ENCODE results near the gene SLC22A8. TPM values are rescaled to one million over a fixed set of nuclear protein-coding genes. Genes with fewer than 3 reads are reported as not detected.

Gene SLC22A8
- total RNA-seq, 6 experiments from 2014 or later = not detected

DNA sequence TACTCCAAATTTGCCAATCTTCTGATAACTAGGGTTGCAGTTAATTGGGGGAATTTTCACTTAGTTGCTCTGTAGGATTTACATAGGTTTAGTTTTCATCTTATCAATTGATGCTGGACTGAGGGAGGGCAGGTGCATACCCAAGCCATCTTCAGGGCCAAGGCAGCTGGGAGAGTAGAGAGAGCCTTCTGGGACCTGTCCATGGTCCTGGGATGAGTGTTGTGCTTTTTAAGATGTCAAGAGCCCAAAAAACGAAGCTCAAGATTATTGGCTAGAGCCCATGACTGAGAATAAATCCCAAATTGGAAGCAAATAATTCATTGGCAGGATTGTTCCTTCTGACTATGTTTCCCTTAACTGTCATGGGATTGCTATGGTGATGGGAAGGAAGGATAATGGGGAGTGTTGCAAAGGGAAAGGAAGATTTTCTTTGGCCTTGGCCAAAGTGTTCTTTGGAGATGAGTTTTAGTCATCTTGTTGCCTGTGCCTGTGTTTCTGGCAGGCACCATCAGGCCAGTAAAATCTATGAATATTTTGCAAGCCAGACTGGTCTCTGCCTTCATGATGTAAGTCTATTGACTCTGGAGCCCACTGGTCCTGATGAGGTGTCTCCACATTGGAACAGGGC lies 35.4 kb downstream of the SLC22A8 start:
- DNase-seq = no peak
- intact Hi-C loops (cut with DNase I) = no loop called here
- Histone ChIP-seq H3K4me3 (no peak overlapping the region), H3K4me1 (no peaks in the 10 kb centered on the region), H3K36me3 (no peaks in the 10 kb centered on the region), H3K9me3 (no peaks in the 10 kb centered on the region), H3K27ac (no peak overlapping the region), H3K27me3 (no peaks in the 10 kb centered on the region)
- no peak for TF ChIP-seq POLR2A (IDR thresholded peaks at IDR 0.05)
- TF ChIP-seq, protein P1, sequence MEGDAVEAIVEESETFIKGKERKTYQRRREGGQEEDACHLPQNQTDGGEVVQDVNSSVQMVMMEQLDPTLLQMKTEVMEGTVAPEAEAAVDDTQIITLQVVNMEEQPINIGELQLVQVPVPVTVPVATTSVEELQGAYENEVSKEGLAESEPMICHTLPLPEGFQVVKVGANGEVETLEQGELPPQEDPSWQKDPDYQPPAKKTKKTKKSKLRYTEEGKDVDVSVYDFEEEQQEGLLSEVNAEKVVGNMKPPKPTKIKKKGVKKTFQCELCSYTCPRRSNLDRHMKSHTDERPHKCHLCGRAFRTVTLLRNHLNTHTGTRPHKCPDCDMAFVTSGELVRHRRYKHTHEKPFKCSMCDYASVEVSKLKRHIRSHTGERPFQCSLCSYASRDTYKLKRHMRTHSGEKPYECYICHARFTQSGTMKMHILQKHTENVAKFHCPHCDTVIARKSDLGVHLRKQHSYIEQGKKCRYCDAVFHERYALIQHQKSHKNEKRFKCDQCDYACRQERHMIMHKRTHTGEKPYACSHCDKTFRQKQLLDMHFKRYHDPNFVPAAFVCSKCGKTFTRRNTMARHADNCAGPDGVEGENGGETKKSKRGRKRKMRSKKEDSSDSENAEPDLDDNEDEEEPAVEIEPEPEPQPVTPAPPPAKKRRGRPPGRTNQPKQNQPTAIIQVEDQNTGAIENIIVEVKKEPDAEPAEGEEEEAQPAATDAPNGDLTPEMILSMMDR (IDR thresholded peaks at IDR 0.05) = no peak
- WGBS (ENCODE audit: insufficient coverage, low coverage, low lambda C conversion rate, missing lambda C conversion rate) = 43% methylated on average over 1 of the region's 1 CpG
- ATAC-seq = no peak

DNA sequence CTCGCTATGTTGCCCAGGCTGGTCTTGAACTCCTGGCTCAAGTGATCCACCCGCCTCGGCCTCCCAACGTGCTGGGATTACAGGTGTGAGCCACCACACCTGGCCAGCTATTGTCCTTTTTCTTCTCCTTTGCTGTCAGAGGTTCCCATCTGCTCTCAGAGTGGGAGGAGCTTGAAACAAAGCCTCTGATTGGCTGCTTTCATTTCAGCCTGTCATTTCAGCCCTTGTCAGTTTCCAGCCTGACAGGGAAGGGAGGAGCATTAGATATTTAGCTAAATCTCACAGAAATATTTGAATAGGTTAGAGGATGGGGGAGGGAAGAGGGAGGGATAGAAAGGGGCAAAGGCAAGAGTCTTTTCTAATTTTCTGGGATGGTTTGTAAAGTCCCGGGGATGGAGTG lies 39.5 kb downstream of the SLC22A8 start:
- intact Hi-C loops (cut with DNase I) = no loop called here
- 57% methylated on average over 3 of the region's 5 CpGs for WGBS (ENCODE audit: insufficient coverage, low coverage, low lambda C conversion rate, missing lambda C conversion rate)

DNA sequence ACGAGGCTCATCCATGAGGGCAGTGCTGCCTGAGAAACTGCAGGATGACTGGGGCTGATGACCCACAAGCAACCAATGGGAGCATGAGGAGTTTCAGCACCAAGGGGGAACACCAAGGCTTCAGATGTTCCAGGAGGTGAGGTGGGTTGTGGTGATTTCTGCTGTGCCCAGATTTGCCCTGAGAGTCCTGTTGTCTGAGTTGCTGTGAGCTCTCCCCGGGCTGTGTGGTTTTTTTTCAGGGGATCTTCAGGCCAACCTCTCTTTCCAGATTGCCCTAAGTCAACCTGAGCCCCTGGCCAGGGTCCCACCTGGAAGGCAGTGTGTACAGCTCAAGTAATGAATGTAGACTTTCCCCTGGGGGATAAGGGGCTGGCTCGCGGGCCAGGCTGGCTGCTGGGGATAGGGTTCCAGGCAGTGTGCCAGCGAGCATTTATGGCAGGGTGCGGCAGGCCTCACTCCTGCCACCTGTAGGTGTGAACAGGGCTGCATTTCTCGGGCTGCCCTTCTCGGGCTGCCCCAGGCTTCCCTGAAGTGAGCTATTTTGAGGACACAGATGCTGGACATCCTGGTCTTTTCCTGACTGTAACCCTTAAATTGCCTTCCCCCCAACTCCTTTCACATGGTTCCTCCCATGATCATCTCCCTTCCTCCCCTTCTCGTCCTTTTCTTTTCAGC lies 40.7 kb downstream of the SLC22A8 start:
- 35% methylated on average over 6 of the region's 9 CpGs for WGBS (ENCODE audit: insufficient coverage, low coverage, low lambda C conversion rate, missing lambda C conversion rate)
- Histone ChIP-seq H3K27ac (no peak overlapping the region), H3K27me3 (no peaks in the 10 kb centered on the region), H3K4me3 (no peak overlapping the region), H3K4me1 (no peaks in the 10 kb centered on the region), H3K9me3 (no peaks in the 10 kb centered on the region), H3K36me3 (no peaks in the 10 kb centered on the region)
- peak; percentile 33 to 49 (median 46) for ATAC-seq
- no peak for DNase-seq
- intact Hi-C loops (cut with DNase I) = no loop called here
- no peak for TF ChIP-seq POLR2A (IDR thresholded peaks at IDR 0.05)
- TF ChIP-seq, protein P1 (IDR thresholded peaks at IDR 0.05) = peak in 2 of 4 donors; percentile 14 to 33

More for the DNA sequence above, 39.5 kb downstream of the SLC22A8 start:
- Histone ChIP-seq H3K27ac (no peak overlapping the region), H3K36me3 (no peaks in the 10 kb centered on the region), H3K9me3 (no peaks in the 10 kb centered on the region), H3K27me3 (no peaks in the 10 kb centered on the region), H3K4me1 (no peaks in the 10 kb centered on the region), H3K4me3 (no peak overlapping the region)
- TF ChIP-seq, protein P1 (IDR thresholded peaks at IDR 0.05) = no peak
- no peak for TF ChIP-seq POLR2A (IDR thresholded peaks at IDR 0.05)
- DNase-seq (no peak), ATAC-seq (no peak)

DNA sequence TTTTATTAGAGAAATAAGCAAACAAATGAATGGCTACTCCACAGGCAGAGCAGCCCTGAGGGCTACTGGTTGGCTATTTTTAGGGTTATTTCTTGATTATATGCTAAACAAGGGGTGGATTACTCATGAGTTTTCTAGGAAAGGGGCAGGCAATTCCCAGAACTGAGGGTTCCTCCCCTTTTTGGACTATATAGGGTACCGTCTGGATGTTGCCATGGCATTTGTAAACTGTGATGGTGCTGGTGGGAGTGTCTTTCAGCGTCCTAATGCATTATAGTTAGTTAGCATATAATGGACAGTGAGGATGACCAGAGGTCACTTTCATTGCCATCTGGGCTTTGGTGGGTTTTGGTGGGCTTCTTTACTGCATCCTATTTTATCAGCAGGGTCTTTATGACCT lies 50.1 kb downstream of the SLC22A8 start:
- TF ChIP-seq, protein P1 (IDR thresholded peaks at IDR 0.05) = no peak
- TF ChIP-seq POLR2A (IDR thresholded peaks at IDR 0.05) = no peak
- ATAC-seq (no peak), DNase-seq (no peak)
- intact Hi-C loops (cut with DNase I) = no loop called here
- Histone ChIP-seq H3K4me3 (no peak overlapping the region), H3K27ac (no peak overlapping the region), H3K36me3 (no peaks in the 10 kb centered on the region), H3K27me3 (peaks cover 0 to 6% of the 10 kb centered on the region in 2 donors), H3K9me3 (no peaks in the 10 kb centered on the region), H3K4me1 (no peaks in the 10 kb centered on the region)
- 50% methylated on average over 2 of the region's 2 CpGs for WGBS (ENCODE audit: insufficient coverage, low coverage, low lambda C conversion rate, missing lambda C conversion rate)
